Loucy (cell line): Measurements from ENCODE around the gene DCLK3.

Experiments
- CTCF ChIP-seq: fragments of 200-600 bp; sonication (generic); conservative IDR thresholded peaks from 2 replicates; pipeline ENCODE4 v1.5.1; 2014; ENCODE audit warnings: mild to moderate bottlenecking, antibody characterized with exemption, low read length
- EZH2phosphoT487 ChIP-seq: fragments of 200-600 bp; IDR thresholded peaks from 2 replicates; pipeline ENCODE4 v1.6.1; 2018; ENCODE audit warnings: antibody characterized with exemption, mild to moderate bottlenecking, moderate library complexity, borderline replicate concordance

- TF ChIP-seq CTCF (no peak), EZH2phosphoT487 (no peak)
These were observed 69.1 kb downstream of the DCLK3 start for GRCh38 chr3:36695113-36695768.
